Measurements from ENCODE around the gene RNF8.

Gene RNF8

GRCh38 chr6:37407948-37408347 lies 54.2 kb downstream of the RNF8 start:
- no peaks in the 10 kb centered on the region for H3K9me3 ChIP-seq (ENCODE audit: control insufficient read depth, low read length)
- no peaks in the 10 kb centered on the region for H3K27me3 ChIP-seq (replicated peaks; ENCODE audit: control insufficient read depth, insufficient read depth, low read length)
- no peak for DNase-seq (ENCODE audit: low read depth)
- no peaks in the 10 kb centered on the region for H3K4me1 ChIP-seq (ENCODE audit: control insufficient read depth, insufficient read depth, low read length)
- no peaks in the 10 kb centered on the region for H3K36me3 ChIP-seq (ENCODE audit: control insufficient read depth, insufficient read depth, low read length, severe bottlenecking)
- no peak overlapping the region for H3K9ac ChIP-seq (ENCODE audit: low read length)
- no peak overlapping the region for H3K4me3 ChIP-seq (ENCODE audit: low read length)

DNA sequence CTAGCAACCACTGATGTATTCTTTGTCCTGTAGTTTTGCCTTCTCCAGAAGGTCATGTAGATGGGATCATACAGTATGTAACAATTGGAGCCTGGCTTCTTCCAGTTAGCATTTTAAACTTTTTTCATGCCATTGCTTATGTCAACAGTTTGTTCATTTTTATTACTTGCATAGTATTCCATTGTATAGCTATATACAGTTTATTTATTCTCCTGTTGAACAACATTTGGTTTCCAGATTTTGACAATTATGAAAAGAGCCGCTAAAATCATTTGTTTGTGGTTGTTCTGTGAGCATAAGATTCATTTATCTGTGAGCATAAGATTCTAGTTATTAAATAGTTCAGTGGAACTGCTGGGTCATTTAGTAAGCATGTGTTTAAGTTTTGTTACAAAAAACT lies 55.7 kb downstream of the RNF8 start:
- Histone ChIP-seq H3K9me3 (ENCODE audit: control insufficient read depth, low read length) (no peaks in the 10 kb centered on the region), H3K9ac (ENCODE audit: low read length) (no peak overlapping the region), H3K4me3 (ENCODE audit: low read length) (no peak overlapping the region), H3K36me3 (ENCODE audit: control insufficient read depth, insufficient read depth, low read length, severe bottlenecking) (no peaks in the 10 kb centered on the region), H3K27me3 (replicated peaks; ENCODE audit: control insufficient read depth, insufficient read depth, low read length) (no peaks in the 10 kb centered on the region), H3K4me1 (ENCODE audit: control insufficient read depth, insufficient read depth, low read length) (no peaks in the 10 kb centered on the region)
- DNase-seq (ENCODE audit: low read depth), result no peak

DNA sequence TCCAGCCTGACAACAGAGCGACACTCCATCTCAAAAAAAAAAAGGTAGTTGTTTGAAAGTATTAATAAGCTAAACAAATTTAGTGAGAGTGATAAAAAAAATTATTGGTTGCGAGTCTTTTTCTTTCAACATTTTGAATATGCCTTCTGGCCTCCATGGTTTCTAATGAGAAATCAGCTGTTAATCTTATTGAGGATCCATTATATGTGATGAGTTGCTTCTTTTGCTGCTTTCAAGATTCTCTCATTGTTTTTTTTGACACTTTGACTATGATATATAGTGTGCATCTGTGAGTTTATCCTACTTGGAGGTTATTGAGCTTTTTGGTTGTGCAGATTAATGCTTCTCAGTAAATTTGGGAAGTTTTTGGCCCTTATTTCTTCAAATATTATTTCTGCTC lies 63.6 kb downstream of the RNF8 start:
- Histone ChIP-seq H3K9ac (ENCODE audit: low read length) (no peak overlapping the region), H3K4me1 (ENCODE audit: control insufficient read depth, insufficient read depth, low read length) (no peaks in the 10 kb centered on the region), H3K9me3 (ENCODE audit: control insufficient read depth, low read length) (peaks cover 9% of the 10 kb centered on the region), H3K4me3 (ENCODE audit: low read length) (no peak overlapping the region), H3K27me3 (replicated peaks; ENCODE audit: control insufficient read depth, insufficient read depth, low read length) (no peaks in the 10 kb centered on the region), H3K36me3 (ENCODE audit: control insufficient read depth, insufficient read depth, low read length, severe bottlenecking) (no peaks in the 10 kb centered on the region)
- DNase-seq (ENCODE audit: low read depth), result no peak

- Histone ChIP-seq H3K9ac (ENCODE audit: low read length) (no peak overlapping the region), H3K36me3 (ENCODE audit: control insufficient read depth, insufficient read depth, low read length, severe bottlenecking) (no peaks in the 10 kb centered on the region), H3K27me3 (replicated peaks; ENCODE audit: control insufficient read depth, insufficient read depth, low read length) (no peaks in the 10 kb centered on the region), H3K4me3 (ENCODE audit: low read length) (no peak overlapping the region), H3K9me3 (ENCODE audit: control insufficient read depth, low read length) (peaks cover 9% of the 10 kb centered on the region), H3K4me1 (ENCODE audit: control insufficient read depth, insufficient read depth, low read length) (no peaks in the 10 kb centered on the region)
- no peak for DNase-seq (ENCODE audit: low read depth)
These were observed 64.9 kb downstream of the RNF8 start for GRCh38 chr6:37418722-37419121.

- H3K27me3 ChIP-seq (replicated peaks; ENCODE audit: control insufficient read depth, insufficient read depth, low read length), result no peaks in the 10 kb centered on the region
- H3K9me3 ChIP-seq (ENCODE audit: control insufficient read depth, low read length), result no peaks in the 10 kb centered on the region
- no peaks in the 10 kb centered on the region for H3K4me1 ChIP-seq (ENCODE audit: control insufficient read depth, insufficient read depth, low read length)
- DNase-seq (ENCODE audit: low read depth), result no peak
- no peak overlapping the region for H3K4me3 ChIP-seq (ENCODE audit: low read length)
- no peak overlapping the region for H3K9ac ChIP-seq (ENCODE audit: low read length)
- H3K36me3 ChIP-seq (ENCODE audit: control insufficient read depth, insufficient read depth, low read length, severe bottlenecking), result no peaks in the 10 kb centered on the region
These were observed 72.5 kb downstream of the RNF8 start for GRCh38 chr6:37426058-37426944.

- no peaks in the 10 kb centered on the region for H3K27me3 ChIP-seq (replicated peaks; ENCODE audit: control insufficient read depth, insufficient read depth, low read length)
- no peaks in the 10 kb centered on the region for H3K36me3 ChIP-seq (ENCODE audit: control insufficient read depth, insufficient read depth, low read length, severe bottlenecking)
- no peaks in the 10 kb centered on the region for H3K9me3 ChIP-seq (ENCODE audit: control insufficient read depth, low read length)
- H3K9ac ChIP-seq (ENCODE audit: low read length), result no peak overlapping the region
- no peak overlapping the region for H3K4me3 ChIP-seq (ENCODE audit: low read length)
- DNase-seq (ENCODE audit: low read depth), result no peak
- H3K4me1 ChIP-seq (ENCODE audit: control insufficient read depth, insufficient read depth, low read length), result no peaks in the 10 kb centered on the region
These were observed 73.2 kb downstream of the RNF8 start for GRCh38 chr6:37426945-37427510.

DNA sequence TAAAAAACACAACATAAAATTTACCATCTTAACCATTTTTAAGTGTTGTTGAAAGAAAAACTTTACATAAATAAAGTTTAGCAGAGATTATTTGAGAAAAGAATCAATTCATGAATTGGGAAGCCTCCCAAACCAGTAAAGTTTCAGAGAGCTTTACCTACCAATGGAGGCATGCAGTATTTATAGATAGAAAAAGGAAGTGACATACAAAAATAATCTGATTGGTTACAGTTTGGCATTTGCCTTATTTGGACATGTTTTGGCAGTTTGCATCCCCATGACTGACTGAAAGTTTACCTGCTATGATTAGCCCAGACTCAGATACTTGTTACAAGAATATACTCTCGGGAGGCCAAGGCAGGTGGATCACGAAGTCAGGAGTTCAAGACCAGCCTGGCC lies 75.6 kb downstream of the RNF8 start:
- DNase-seq (ENCODE audit: low read depth), result no peak
- Histone ChIP-seq H3K27me3 (replicated peaks; ENCODE audit: control insufficient read depth, insufficient read depth, low read length) (no peaks in the 10 kb centered on the region), H3K9ac (ENCODE audit: low read length) (no peak overlapping the region)

GRCh38 chr6:37432590-37432915 lies 78.8 kb downstream of the RNF8 start:
- peaks cover 22% of the 10 kb centered on the region for H3K4me1 ChIP-seq (ENCODE audit: control insufficient read depth, insufficient read depth, low read length)
- peaks cover 12% of the 10 kb centered on the region for H3K36me3 ChIP-seq (ENCODE audit: control insufficient read depth, insufficient read depth, low read length, severe bottlenecking)
- peak overlapping the region; percentile 92 for H3K4me3 ChIP-seq (ENCODE audit: low read length)
- DNase-seq (ENCODE audit: low read depth), result no peak
- H3K27me3 ChIP-seq (replicated peaks; ENCODE audit: control insufficient read depth, insufficient read depth, low read length), result no peaks in the 10 kb centered on the region
- H3K9me3 ChIP-seq (ENCODE audit: control insufficient read depth, low read length), result no peaks in the 10 kb centered on the region
- H3K9ac ChIP-seq (ENCODE audit: low read length), result peak overlapping the region; percentile 90

More for the DNA sequence above, 75.6 kb downstream of the RNF8 start:
- Histone ChIP-seq H3K36me3 (ENCODE audit: control insufficient read depth, insufficient read depth, low read length, severe bottlenecking) (no peaks in the 10 kb centered on the region), H3K9me3 (ENCODE audit: control insufficient read depth, low read length) (no peaks in the 10 kb centered on the region), H3K4me3 (ENCODE audit: low read length) (no peak overlapping the region), H3K4me1 (ENCODE audit: control insufficient read depth, insufficient read depth, low read length) (peaks cover 12% of the 10 kb centered on the region)

DNA sequence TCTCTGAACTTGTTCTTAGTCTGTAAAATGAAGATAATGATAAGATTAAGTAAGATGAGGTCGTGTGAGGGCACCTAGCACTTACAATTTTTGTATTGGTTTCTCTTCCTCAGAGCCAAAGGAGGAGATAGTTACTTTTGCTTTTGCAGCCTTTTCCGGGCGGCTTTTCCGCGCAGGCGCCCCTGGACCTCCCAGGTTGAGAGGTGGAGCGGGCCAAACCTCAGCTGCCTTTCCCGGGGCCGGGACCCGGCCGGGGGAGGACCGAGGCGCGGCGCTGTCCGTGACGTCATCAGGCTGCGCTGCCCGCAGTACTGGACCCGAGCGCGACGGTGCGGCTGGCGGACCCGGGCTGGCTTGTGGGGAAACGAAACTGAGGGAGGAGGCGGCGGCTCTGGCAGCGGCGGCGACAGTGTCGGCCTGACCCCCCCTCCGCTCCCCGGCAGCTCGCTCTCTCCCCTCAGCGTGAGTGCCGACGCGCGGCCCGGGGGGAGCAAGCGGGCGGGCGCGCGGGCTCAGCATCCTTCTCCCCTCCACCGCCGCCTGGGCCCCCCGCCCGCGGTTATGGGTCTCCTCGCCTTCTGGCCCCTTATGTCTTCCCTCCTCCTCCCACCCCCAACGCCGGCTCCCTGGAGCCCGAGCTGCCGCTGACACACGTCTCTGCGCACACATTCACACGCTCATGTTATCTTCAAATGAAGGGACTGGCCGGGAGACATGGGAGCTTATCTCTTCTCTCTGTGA lies 79.3 kb downstream of the RNF8 start, which contains the start of gene CMTR1:
Gene CMTR1, plus strand, starts transcription at position 306 of the 741 bp plus-strand sequence. CDS start 2,409 bp downstream, outside the sequence.
- H3K27me3 ChIP-seq (replicated peaks; ENCODE audit: control insufficient read depth, insufficient read depth, low read length), result no peaks in the 10 kb centered on the region
- peak; percentile 96 for DNase-seq (ENCODE audit: low read depth)
- peak within 1 kb of the TSS; percentile 92 for H3K4me3 ChIP-seq (ENCODE audit: low read length)
- H3K9ac ChIP-seq (ENCODE audit: low read length), result peak within 1 kb of the TSS; percentile 90
- peaks cover 16% of the 10 kb centered on the region for H3K36me3 ChIP-seq (ENCODE audit: control insufficient read depth, insufficient read depth, low read length, severe bottlenecking)
- H3K9me3 ChIP-seq (ENCODE audit: control insufficient read depth, low read length), result no peaks in the 10 kb centered on the region
- H3K4me1 ChIP-seq (ENCODE audit: control insufficient read depth, insufficient read depth, low read length), result peaks cover 22% of the 10 kb centered on the region

- Histone ChIP-seq H3K36me3 (ENCODE audit: control insufficient read depth, insufficient read depth, low read length, severe bottlenecking) (peaks cover 21% of the 10 kb centered on the region), H3K4me1 (ENCODE audit: control insufficient read depth, insufficient read depth, low read length) (peaks cover 22% of the 10 kb centered on the region), H3K9me3 (ENCODE audit: control insufficient read depth, low read length) (no peaks in the 10 kb centered on the region), H3K4me3 (ENCODE audit: low read length) (peak overlapping the region; percentile 92), H3K9ac (ENCODE audit: low read length) (peak overlapping the region; percentile 90), H3K27me3 (replicated peaks; ENCODE audit: control insufficient read depth, insufficient read depth, low read length) (no peaks in the 10 kb centered on the region)
- DNase-seq (ENCODE audit: low read depth), result peak; percentile 50
These were observed 80.0 kb downstream of the RNF8 start for GRCh38 chr6:37433657-37434271.

DNA sequence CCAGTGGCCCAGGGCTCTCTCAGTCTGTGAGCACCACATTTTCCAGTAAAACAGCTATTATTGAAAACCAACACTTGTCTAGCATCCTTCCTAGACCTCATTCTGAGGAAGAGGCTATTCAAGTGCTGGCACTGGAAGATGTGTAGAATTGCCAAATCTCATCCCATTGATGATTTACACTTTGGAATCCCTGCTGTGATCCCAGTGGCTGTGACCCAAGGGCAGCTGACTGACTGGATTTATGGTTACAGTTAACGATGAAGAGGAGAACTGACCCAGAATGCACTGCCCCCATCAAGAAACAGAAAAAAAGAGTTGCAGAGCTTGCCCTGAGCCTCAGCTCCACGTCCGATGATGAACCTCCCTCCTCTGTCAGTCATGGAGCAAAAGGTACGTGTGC lies 81.6 kb downstream of the RNF8 start:
- peaks cover 22% of the 10 kb centered on the region for H3K4me1 ChIP-seq (ENCODE audit: control insufficient read depth, insufficient read depth, low read length)
- no peaks in the 10 kb centered on the region for H3K27me3 ChIP-seq (replicated peaks; ENCODE audit: control insufficient read depth, insufficient read depth, low read length)
- H3K36me3 ChIP-seq (ENCODE audit: control insufficient read depth, insufficient read depth, low read length, severe bottlenecking), result peaks cover 28% of the 10 kb centered on the region
- H3K4me3 ChIP-seq (ENCODE audit: low read length), result no peak overlapping the region
- H3K9ac ChIP-seq (ENCODE audit: low read length), result peak overlapping the region; percentile 6
- no peak for DNase-seq (ENCODE audit: low read depth)
- no peaks in the 10 kb centered on the region for H3K9me3 ChIP-seq (ENCODE audit: control insufficient read depth, low read length)
